Activated T-cell treated with anti-CD3 and anti-CD28 coated beads for 24 hours (primary cell): ENCODE measurements around the gene RBBP5.

Experiments
- DNase-seq: peaks from one replicate; pipeline ENCODE4 v3.0.0-alpha.2; 2020; ENCODE audit warnings: low read depth

RBBP5 gene

GRCh38 chr1:205133287-205133686, 11.5 kb upstream of the RBBP5 start:
- no peak for DNase-seq

GRCh38 chr1:205129447-205130029, 7.8 kb upstream of the RBBP5 start:
- DNase-seq, result no peak

GRCh38 chr1:205128050-205128449, 6.3 kb upstream of the RBBP5 start:
- no peak for DNase-seq

- DNase-seq, result no peak
Measured at GRCh38 chr1:205127646-205128045, 5.9 kb upstream of the RBBP5 start.

GRCh38 chr1:205124726-205125125, 2.9 kb upstream of the RBBP5 start:
- no peak for DNase-seq

- DNase-seq, result no peak
Measured at GRCh38 chr1:205122489-205122882, 708 bp upstream of the RBBP5 start.

GRCh38 chr1:205118752-205119151, 3.0 kb downstream of the RBBP5 start:
- DNase-seq, result no peak

- no peak for DNase-seq
Measured at GRCh38 chr1:205111354-205111753, 10.4 kb downstream of the RBBP5 start.

- DNase-seq, result no peak
Measured at GRCh38 chr1:205109711-205110110, 12.1 kb downstream of the RBBP5 start.

- DNase-seq, result no peak
Measured at GRCh38 chr1:205109269-205109668, 12.5 kb downstream of the RBBP5 start.

GRCh38 chr1:205108464-205108863, 13.3 kb downstream of the RBBP5 start:
- no peak for DNase-seq

- no peak for DNase-seq
Measured at GRCh38 chr1:205107327-205107726, 14.5 kb downstream of the RBBP5 start.

- no peak for DNase-seq
Measured at GRCh38 chr1:205102404-205102803, 19.4 kb downstream of the RBBP5 start.

- no peak for DNase-seq
Measured at GRCh38 chr1:205098242-205098641, 23.5 kb downstream of the RBBP5 start.

- DNase-seq, result no peak
Measured at GRCh38 chr1:205095422-205095821, 26.4 kb downstream of the RBBP5 start.

GRCh38 chr1:205091043-205091740, 30.6 kb downstream of the RBBP5 start:
- DNase-seq, result no peak

GRCh38 chr1:205088341-205088740, 33.4 kb downstream of the RBBP5 start:
- no peak for DNase-seq

GRCh38 chr1:205084360-205084759, 37.4 kb downstream of the RBBP5 start, which contains the start of gene TMEM81:
TSS of gene TMEM81 (minus strand) at chr1:205084460. CDS start at chr1:205084320, 140 bp downstream.
- no peak for DNase-seq

- no peak for DNase-seq
Measured at GRCh38 chr1:205082431-205082830, 39.3 kb downstream of the RBBP5 start.

- DNase-seq, result no peak
Measured at GRCh38 chr1:205077934-205078311, 43.9 kb downstream of the RBBP5 start.

GRCh38 chr1:205077158-205077933, 44.4 kb downstream of the RBBP5 start:
- DNase-seq, result no peak

GRCh38 chr1:205076245-205076761, 45.5 kb downstream of the RBBP5 start:
- DNase-seq, result no peak

GRCh38 chr1:205075642-205076155, 46.1 kb downstream of the RBBP5 start:
- no peak for DNase-seq
